NCI-H446 treated with DMSO at 0.1 percent for 48 hours (cell line): ENCODE data around the gene AGBL5.
A peak's percentile ranks its signal among the peaks of the same experiment; 100 is the strongest.

ENCODE experiments used
- DNase-seq: peaks from one replicate; lab custom pipeline; 2025; lab: John Stamatoyannopoulos, UW

Gene AGBL5

GRCh38 chr2:27078267-27079194, 27.1 kb downstream of the AGBL5 start, which contains the start of gene EMILIN1:
EMILIN1 (plus strand) TSS chr2:27078615; CDS start chr2:27079066, 451 bp downstream.
- peak; percentile 68 for DNase-seq

GRCh38 chr2:27079233-27080139, 28.0 kb downstream of the AGBL5 start:
- DNase-seq = no peak

GRCh38 chr2:27080140-27080469, 28.6 kb downstream of the AGBL5 start:
- no peak for DNase-seq

- no peak for DNase-seq
Measured at GRCh38 chr2:27080603-27080936, 29.1 kb downstream of the AGBL5 start.

- no peak for DNase-seq
Measured at GRCh38 chr2:27081984-27082772, 30.7 kb downstream of the AGBL5 start.

GRCh38 chr2:27082773-27083409, 31.4 kb downstream of the AGBL5 start:
- DNase-seq = no peak

GRCh38 chr2:27083410-27084296, 32.2 kb downstream of the AGBL5 start:
- DNase-seq = no peak

- no peak for DNase-seq
Measured at GRCh38 chr2:27084297-27085061, 33.0 kb downstream of the AGBL5 start.

- no peak for DNase-seq
Measured at GRCh38 chr2:27085062-27085672, 33.7 kb downstream of the AGBL5 start.

- no peak for DNase-seq
Measured at GRCh38 chr2:27085673-27086089, 34.2 kb downstream of the AGBL5 start.

GRCh38 chr2:27086090-27086723, 34.7 kb downstream of the AGBL5 start:
- peak; percentile 76 for DNase-seq

GRCh38 chr2:27086724-27087593, 35.5 kb downstream of the AGBL5 start, which contains the start of gene KHK:
KHK (plus strand) TSS chr2:27086772; CDS start chr2:27087260, 488 bp downstream.
- no peak for DNase-seq

- DNase-seq = no peak
Measured at GRCh38 chr2:27087823-27088410, 36.4 kb downstream of the AGBL5 start.

GRCh38 chr2:27088634-27089033, 37.2 kb downstream of the AGBL5 start:
- DNase-seq = no peak

GRCh38 chr2:27089111-27089954, 37.9 kb downstream of the AGBL5 start:
- DNase-seq = no peak
